Skeletal muscle satellite cell (primary cell): Measurements from ENCODE around the gene TOLLIP.
"Not testable (repeated sequence)": the region's sequence is repeated elsewhere in the genome, so short reads cannot be mapped to it uniquely, and the experiment has no call there.

Experiments used
- H3K27me3 ChIP-seq: 2 replicates; pipeline ENCODE4 v1.7.0; 2013; ENCODE audit warnings: low read length; ENCODE audit not compliant: control insufficient read depth, insufficient read depth
- H3K36me3 ChIP-seq: 2 replicates; pipeline ENCODE4 v1.7.0; 2013; ENCODE audit warnings: mild to moderate bottlenecking, control low read depth, low read length; ENCODE audit not compliant: insufficient read depth
- H3K4me1 ChIP-seq: 2 replicates; pipeline ENCODE4 v1.7.0; 2013; ENCODE audit warnings: low read length; ENCODE audit not compliant: control insufficient read depth, insufficient read depth
- H3K4me2 ChIP-seq: 2 replicates; pipeline ENCODE4 v1.7.0; 2013; ENCODE audit warnings: mild to moderate bottlenecking, low read length
- H3K4me3 ChIP-seq: 2 replicates; pipeline ENCODE4 v1.7.0; 2013; ENCODE audit warnings: low read length
- H3K9ac ChIP-seq: 2 replicates; pipeline ENCODE4 v1.7.0; 2013; ENCODE audit warnings: mild to moderate bottlenecking, low read depth, low read length, moderate library complexity
- H3K9me3 ChIP-seq: replicated peaks from 2 replicates; pipeline ENCODE4 v1.7.0; 2013; ENCODE audit warnings: mild to moderate bottlenecking, control low read depth, low read length

The TOLLIP gene

GRCh38 chr11:1255151-1255550, 54.3 kb downstream of the TOLLIP start:
- Histone ChIP-seq H3K4me1 (no peaks in the 10 kb centered on the region), H3K9me3 (peaks cover 4% of the 10 kb centered on the region)

GRCh38 chr11:1254733-1255132, 54.7 kb downstream of the TOLLIP start:
- Histone ChIP-seq H3K27me3 (no peaks in the 10 kb centered on the region), H3K4me3 (no peak overlapping the region), H3K9me3 (peaks cover 4% of the 10 kb centered on the region), H3K9ac (no peak overlapping the region), H3K4me2 (no peak overlapping the region), H3K36me3 (no peaks in the 10 kb centered on the region), H3K4me1 (no peaks in the 10 kb centered on the region)

More at GRCh38 chr11:1255151-1255550, 54.3 kb downstream of the TOLLIP start:
- H3K36me3 ChIP-seq = no peaks in the 10 kb centered on the region
- H3K4me3 ChIP-seq = no peak overlapping the region
- no peaks in the 10 kb centered on the region for H3K27me3 ChIP-seq
- no peak overlapping the region for H3K4me2 ChIP-seq
- no peak overlapping the region for H3K9ac ChIP-seq

- no peaks in the 10 kb centered on the region for H3K27me3 ChIP-seq
- H3K9ac ChIP-seq = no peak overlapping the region
- no peaks in the 10 kb centered on the region for H3K36me3 ChIP-seq
- H3K4me2 ChIP-seq = no peak overlapping the region
- peaks cover 4% of the 10 kb centered on the region for H3K9me3 ChIP-seq
- H3K4me1 ChIP-seq = no peaks in the 10 kb centered on the region
- H3K4me3 ChIP-seq = no peak overlapping the region
These were observed 55.3 kb downstream of the TOLLIP start for GRCh38 chr11:1254086-1254648.

- Histone ChIP-seq H3K4me3 (no peak overlapping the region), H3K4me2 (no peak overlapping the region), H3K36me3 (no peaks in the 10 kb centered on the region), H3K4me1 (no peaks in the 10 kb centered on the region), H3K27me3 (no peaks in the 10 kb centered on the region), H3K9ac (no peak overlapping the region), H3K9me3 (peaks cover 4% of the 10 kb centered on the region)
These were observed 56.3 kb downstream of the TOLLIP start for GRCh38 chr11:1253103-1253485.

GRCh38 chr11:1252371-1253102, 56.9 kb downstream of the TOLLIP start:
- no peak overlapping the region for H3K9ac ChIP-seq
- H3K4me3 ChIP-seq = no peak overlapping the region
- no peaks in the 10 kb centered on the region for H3K4me1 ChIP-seq
- no peak overlapping the region for H3K4me2 ChIP-seq
- H3K9me3 ChIP-seq = peaks cover 4% of the 10 kb centered on the region
- H3K36me3 ChIP-seq = no peaks in the 10 kb centered on the region
- no peaks in the 10 kb centered on the region for H3K27me3 ChIP-seq

- H3K36me3 ChIP-seq = no peaks in the 10 kb centered on the region
- H3K4me3 ChIP-seq = no peak overlapping the region
- H3K9ac ChIP-seq = no peak overlapping the region
- no peaks in the 10 kb centered on the region for H3K4me1 ChIP-seq
- H3K9me3 ChIP-seq = peaks cover 4% of the 10 kb centered on the region
- no peak overlapping the region for H3K4me2 ChIP-seq
- no peaks in the 10 kb centered on the region for H3K27me3 ChIP-seq
These were observed 58.1 kb downstream of the TOLLIP start for GRCh38 chr11:1251236-1251770.

GRCh38 chr11:1250411-1250810, 59.0 kb downstream of the TOLLIP start:
- not testable (repeated sequence) for H3K9ac ChIP-seq, H3K36me3 ChIP-seq, H3K9me3 ChIP-seq, H3K4me2 ChIP-seq, H3K4me3 ChIP-seq, H3K4me1 ChIP-seq, H3K27me3 ChIP-seq

- H3K4me1 ChIP-seq, H3K9ac ChIP-seq, H3K36me3 ChIP-seq, H3K27me3 ChIP-seq, H3K4me3 ChIP-seq, H3K4me2 ChIP-seq, H3K9me3 ChIP-seq: not testable (repeated sequence)
These were observed 60.5 kb downstream of the TOLLIP start for GRCh38 chr11:1248951-1249350.

- not testable (repeated sequence) for H3K4me2 ChIP-seq, H3K9me3 ChIP-seq, H3K9ac ChIP-seq, H3K4me1 ChIP-seq, H3K36me3 ChIP-seq, H3K27me3 ChIP-seq, H3K4me3 ChIP-seq
These were observed 62.4 kb downstream of the TOLLIP start for GRCh38 chr11:1247026-1247425.

GRCh38 chr11:1246301-1246700, 63.1 kb downstream of the TOLLIP start:
- not testable (repeated sequence) for H3K4me1 ChIP-seq

GRCh38 chr11:1245717-1246116, 63.7 kb downstream of the TOLLIP start:
- not testable (repeated sequence) for H3K4me3 ChIP-seq, H3K27me3 ChIP-seq, H3K9ac ChIP-seq, H3K4me2 ChIP-seq, H3K9me3 ChIP-seq, H3K4me1 ChIP-seq, H3K36me3 ChIP-seq

More at GRCh38 chr11:1246301-1246700, 63.1 kb downstream of the TOLLIP start:
- not testable (repeated sequence) for H3K9me3 ChIP-seq, H3K4me2 ChIP-seq, H3K27me3 ChIP-seq, H3K36me3 ChIP-seq, H3K9ac ChIP-seq, H3K4me3 ChIP-seq

GRCh38 chr11:1244557-1244956, 64.9 kb downstream of the TOLLIP start:
- not testable (repeated sequence) for H3K4me2 ChIP-seq, H3K36me3 ChIP-seq, H3K9me3 ChIP-seq, H3K4me1 ChIP-seq, H3K27me3 ChIP-seq, H3K9ac ChIP-seq, H3K4me3 ChIP-seq
